HG02852 (cell line): Measurements from ENCODE around the gene HAGHL.
"Not testable (repeated sequence)": the region's sequence is repeated elsewhere in the genome, so short reads cannot be mapped to it uniquely, and the experiment has no call there.

ENCODE experiments used
- ATAC-seq: cut with Tn5 transposase; IDR thresholded peaks from one replicate; pipeline ENCODE4 v1.9.1; 2021; ENCODE audit warnings: mild to moderate bottlenecking, moderate library complexity; ENCODE audit not compliant: unreplicated experiment

Gene HAGHL

GRCh38 chr16:750485-750884 lies 23.6 kb downstream of the HAGHL start:
- no peak for ATAC-seq

DNA sequence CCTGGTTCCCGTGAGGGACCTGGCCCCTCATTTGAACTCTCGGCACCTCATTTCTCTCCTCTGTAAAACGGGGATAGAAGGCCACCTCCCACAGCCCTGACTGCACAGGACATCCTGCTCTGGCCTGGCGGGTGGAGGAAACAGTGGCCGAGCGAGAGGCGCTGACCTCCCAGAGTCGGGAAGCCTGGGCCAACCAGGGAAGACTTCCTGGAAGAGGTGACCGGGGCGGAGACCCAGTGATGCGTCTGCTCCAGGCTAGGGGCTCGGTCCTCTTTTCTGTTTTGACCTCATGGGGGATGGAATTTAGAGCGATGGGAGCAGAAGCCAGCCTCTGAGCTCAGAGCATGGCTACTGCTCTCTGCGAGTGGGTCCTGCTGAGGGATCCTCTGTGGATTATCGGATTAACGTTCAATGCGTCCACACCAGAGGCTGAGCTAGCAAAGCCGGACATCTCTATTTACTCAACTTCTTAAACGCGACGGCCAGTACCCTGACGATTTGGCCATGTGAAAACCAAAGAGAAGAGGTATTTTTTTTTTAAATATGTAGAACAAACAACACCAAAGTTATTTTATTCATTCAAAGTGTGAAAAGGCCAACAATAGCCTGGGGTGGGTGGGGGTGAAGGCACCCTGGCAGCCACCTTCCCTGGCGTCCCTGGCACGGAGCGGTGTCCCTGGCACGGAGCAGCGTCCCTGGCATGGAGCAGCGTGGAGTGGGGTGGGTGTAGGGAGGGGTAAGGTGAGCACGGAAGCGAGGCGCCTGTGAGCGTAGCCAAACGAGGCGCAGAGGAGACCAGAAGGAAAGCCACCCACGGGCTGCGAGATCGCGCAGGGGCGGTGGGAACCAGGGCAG lies 24.5 kb downstream of the HAGHL start:
- ATAC-seq = no peak

DNA sequence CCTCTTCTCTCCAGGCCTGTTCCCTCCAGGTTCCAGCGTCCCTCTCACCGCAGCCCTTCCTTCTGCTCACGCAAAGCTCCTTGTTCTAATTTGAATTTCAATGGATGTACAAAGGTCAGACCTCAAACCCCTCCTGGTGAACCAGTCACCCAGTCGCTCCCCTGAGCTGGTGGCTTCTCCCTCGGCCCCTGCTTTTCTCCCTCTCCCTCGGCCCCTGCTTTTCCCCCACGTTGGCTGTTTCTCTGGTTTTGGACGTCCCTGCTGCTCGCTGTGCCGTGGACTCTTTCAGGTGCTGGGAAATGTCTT lies 25.1 kb downstream of the HAGHL start:
- no peak for ATAC-seq

- ATAC-seq = not testable (repeated sequence)
Observed at GRCh38 chr16:754121-754607, 27.3 kb downstream of the HAGHL start.

DNA sequence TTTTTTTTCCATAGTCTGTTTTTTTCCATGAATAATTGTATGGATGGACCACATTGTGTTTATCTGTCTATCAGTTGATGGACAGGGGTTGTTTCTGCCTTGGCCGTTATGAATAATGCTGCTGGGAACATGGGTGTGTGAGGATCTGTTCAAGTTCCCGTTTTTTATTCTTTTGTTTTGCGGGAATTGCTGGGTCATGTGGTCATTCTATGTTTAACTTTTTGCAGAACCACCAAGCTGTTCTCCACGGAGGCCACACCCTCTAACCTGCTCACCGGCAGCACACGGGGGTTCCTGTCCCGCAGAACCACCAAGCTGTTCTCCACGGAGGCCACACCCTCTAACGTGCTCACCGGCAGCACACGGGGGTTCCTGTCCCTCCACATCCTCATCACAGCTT lies 27.8 kb downstream of the HAGHL start:
- ATAC-seq = no peak

GRCh38 chr16:756428-756827 lies 29.5 kb downstream of the HAGHL start:
- ATAC-seq = no peak

DNA sequence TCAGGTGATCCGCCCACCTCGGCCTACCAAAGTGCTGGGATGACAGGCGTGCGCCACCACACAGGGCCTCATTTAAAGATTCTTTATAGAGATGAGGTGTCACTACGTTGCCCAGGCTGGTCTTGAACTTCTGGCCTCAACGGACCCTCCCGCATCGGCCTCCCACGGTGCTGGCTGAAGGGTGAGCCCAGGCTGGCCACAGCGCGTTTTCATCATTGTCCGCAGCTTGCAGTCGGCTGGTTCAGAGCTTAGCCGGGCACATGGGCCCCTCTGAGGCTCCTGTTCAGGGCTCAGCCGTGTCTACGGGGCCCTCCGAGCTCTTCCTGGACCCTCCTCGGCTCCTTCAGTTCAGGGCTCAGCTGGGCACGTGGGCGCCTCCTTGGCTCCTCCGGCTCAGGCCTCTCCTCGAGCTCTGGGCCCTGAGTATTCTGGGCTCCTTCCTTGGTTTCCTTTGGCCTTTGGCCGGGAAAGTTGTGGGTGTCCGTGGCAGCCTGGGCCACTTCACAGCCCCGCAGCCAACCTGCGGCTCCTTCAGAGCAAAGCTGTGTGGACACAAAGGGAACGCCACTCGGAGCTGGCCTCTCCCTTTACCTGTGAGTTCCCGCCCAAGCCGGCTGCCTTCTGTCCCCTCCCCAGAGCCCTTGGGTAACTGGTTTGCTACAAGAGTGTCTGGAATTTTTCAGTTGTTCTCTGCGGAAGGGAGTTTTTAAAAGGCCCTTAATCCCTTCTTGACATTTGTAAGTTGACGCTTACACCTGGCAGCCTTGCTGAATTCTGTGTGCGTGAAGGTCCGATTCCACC lies 32.4 kb downstream of the HAGHL start:
- ATAC-seq = no peak

- ATAC-seq = no peak
Observed at GRCh38 chr16:760065-760464, 33.2 kb downstream of the HAGHL start.

- no peak for ATAC-seq
Observed at GRCh38 chr16:760545-761343, 33.8 kb downstream of the HAGHL start, which contains the start of gene MSLN. Gene MSLN, plus strand, starts transcription at chr16:760734. Its CDS starts 1,947 bp downstream, at chr16:762681.

DNA sequence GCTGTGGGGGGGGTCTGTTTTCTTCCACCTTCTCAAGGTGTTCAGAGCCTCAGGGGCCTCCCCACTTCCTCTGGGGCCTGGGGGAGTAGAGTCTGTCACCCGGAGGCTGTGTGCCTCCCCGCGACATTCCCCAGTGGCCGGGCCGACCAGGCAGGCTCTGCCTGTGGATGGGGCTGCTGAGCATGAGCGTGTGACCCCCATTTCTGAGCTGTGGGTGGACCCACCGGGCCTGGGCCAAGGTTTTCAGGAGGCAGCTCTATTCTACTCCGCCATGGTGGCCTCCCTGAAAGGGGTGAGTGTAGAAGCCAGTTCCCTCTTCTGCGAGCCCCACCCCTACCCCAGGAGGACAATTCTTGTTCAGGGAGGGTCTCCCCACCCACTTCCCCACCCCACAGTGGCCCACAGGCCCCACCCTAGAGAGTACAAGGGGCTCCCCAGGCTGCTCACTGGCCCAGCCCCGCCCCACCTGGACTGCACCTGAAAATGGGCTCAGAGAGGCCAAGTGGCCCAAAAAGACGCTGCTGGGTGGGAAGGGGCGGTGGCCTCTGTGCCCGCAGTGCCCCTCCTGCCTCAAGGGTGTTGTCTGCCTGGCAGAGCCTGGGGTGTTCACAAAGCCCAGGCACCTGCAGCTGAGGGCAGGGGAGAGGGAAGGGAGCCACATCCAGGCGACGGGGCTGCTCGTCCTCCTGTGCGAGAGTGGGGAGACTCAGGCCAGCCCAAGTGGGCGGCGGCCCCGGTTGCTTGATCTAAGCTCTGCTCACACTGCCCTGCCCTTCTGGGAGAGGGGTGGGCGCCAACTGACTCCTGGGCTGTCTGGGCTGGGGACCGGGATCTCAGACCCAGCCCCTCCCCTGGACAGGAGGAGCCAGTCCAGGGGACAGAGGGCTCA lies 35.0 kb downstream of the HAGHL start:
- ATAC-seq = no peak

DNA sequence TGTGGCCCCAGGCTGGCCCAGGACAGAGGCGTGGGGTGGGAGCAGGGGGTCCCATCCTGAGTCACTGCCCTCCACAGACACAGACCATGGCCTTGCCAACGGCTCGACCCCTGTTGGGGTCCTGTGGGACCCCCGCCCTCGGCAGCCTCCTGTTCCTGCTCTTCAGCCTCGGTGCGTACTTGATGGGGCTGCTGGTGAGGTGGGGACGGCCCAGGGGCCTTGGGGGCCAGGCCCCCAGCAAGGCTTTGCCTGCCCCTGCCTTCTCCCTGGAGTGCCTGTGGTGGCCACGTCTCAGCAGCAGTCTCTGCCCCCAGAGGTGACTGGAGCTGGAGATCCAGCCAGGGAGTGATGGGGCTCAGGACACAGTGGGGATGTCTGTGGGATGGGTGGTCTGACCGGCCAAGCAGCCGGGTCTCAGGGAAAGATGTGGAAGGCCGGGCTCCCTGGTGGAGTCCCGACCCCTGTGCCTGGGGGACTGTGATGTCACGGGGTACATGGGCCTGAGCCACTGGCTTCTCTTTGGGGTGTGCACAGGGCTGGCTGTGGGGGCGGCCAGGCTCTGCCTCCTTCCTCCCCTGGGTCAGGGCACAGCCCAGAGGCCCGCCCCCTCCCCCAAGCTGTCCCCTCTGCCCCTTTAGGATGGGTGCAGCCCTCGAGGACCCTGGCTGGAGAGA lies 35.8 kb downstream of the HAGHL start:
- ATAC-seq = no peak

GRCh38 chr16:763369-764183 lies 36.7 kb downstream of the HAGHL start:
- ATAC-seq = no peak

- ATAC-seq = no peak
Observed at GRCh38 chr16:764184-764750, 37.4 kb downstream of the HAGHL start.

DNA sequence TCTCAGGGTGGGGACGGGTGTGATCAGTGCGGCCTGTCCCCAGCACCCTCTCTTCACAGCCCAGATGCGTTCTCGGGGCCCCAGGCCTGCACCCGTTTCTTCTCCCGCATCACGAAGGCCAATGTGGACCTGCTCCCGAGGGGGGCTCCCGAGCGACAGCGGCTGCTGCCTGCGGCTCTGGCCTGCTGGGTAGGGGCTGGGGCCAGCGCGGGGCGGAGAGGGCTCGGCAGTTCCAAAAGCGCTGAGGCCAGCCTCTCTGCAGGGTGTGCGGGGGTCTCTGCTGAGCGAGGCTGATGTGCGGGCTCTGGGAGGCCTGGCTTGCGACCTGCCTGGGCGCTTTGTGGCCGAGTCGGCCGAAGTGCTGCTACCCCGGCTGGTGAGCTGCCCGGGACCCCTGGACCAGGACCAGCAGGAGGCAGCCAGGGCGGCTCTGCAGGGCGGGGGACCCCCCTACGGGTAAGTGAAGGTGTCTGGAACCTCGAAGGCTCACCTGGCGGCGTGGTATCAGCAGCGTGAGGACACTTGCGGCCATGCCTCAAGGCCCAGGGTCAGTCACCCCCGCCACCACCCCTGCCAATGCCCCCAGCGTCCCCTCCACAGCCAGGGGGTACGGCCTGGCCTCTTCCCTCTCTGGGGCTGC lies 38.1 kb downstream of the HAGHL start:
- ATAC-seq = no peak

- no peak for ATAC-seq
Observed at GRCh38 chr16:765488-765865, 38.6 kb downstream of the HAGHL start.

DNA sequence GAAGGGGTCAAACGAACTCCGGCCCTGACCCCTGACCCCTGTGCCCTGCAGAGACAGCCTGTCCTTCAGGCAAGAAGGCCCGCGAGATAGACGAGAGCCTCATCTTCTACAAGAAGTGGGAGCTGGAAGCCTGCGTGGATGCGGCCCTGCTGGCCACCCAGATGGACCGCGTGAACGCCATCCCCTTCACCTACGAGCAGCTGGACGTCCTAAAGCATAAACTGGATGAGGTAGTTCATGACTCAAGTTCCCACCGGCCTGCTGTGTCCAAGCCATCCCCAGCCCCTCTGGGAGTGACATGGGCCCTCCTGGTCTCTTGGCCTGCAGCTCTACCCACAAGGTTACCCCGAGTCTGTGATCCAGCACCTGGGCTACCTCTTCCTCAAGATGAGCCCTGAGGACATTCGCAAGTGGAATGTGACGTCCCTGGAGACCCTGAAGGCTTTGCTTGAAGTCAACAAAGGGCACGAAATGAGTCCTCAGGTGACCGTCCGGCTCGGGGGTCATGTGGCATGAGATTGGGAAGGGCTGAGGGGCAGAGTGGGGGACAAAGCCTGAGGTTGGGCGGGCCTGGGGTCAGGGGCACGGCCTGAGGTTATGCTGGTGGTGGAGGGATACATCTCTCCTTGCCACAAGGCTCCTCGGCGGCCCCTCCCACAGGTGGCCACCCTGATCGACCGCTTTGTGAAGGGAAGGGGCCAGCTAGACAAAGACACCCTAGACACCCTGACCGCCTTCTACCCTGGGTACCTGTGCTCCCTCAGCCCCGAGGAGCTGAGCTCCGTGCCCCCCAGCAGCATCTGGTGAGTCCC lies 39.3 kb downstream of the HAGHL start:
- ATAC-seq = no peak
